GM21576 (cell line): ENCODE measurements around the gene CLK2.
"Not testable (repeated sequence)": the region's sequence is repeated elsewhere in the genome, so short reads cannot be mapped to it uniquely, and the experiment has no call there.

Source experiments
- ATAC-seq: cut with Tn5 transposase; IDR thresholded peaks from one replicate; pipeline ENCODE4 v1.9.1; 2021; ENCODE audit warnings: mild to moderate bottlenecking, moderate library complexity; ENCODE audit not compliant: unreplicated experiment

Gene CLK2

GRCh38 chr1:155297384-155297783 is 24.1 kb upstream of the CLK2 start:
- ATAC-seq: no peak

DNA sequence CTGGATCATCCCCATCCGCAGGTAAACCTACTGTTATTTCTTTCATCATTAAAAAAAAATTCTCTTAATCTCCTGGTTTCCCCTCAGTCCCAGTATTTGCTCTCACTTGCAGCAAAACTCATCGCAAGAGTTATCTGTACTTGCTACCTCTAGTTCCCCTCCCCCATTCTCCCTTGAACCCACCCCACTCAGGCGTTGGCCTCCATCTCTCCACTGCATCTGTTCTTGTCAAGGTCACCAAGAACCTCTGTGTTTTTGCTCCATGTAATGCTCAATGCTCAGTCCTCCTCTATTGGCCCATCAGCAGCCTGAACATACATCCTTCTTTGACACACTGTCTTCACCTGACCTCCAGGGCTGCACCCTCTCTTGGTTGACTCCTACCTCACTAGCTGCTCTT is 23.4 kb upstream of the CLK2 start:
- no peak for ATAC-seq

DNA sequence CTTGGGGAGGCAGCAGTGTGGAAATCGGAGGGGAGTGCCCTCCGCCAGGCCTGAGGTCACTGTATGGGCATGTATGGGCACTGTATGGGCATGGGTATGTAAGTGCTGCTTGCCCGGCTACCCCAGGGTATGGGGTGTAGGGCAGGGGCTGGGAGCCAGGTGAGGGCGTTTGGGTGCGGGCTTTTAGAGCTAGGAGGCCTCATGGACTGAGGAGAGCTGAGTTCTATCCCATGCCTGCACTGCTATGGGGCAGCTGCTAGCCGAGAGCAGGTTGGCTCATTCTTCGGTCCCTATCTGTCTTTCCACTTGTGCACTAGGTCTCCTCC is 22.6 kb upstream of the CLK2 start:
- no peak for ATAC-seq

DNA sequence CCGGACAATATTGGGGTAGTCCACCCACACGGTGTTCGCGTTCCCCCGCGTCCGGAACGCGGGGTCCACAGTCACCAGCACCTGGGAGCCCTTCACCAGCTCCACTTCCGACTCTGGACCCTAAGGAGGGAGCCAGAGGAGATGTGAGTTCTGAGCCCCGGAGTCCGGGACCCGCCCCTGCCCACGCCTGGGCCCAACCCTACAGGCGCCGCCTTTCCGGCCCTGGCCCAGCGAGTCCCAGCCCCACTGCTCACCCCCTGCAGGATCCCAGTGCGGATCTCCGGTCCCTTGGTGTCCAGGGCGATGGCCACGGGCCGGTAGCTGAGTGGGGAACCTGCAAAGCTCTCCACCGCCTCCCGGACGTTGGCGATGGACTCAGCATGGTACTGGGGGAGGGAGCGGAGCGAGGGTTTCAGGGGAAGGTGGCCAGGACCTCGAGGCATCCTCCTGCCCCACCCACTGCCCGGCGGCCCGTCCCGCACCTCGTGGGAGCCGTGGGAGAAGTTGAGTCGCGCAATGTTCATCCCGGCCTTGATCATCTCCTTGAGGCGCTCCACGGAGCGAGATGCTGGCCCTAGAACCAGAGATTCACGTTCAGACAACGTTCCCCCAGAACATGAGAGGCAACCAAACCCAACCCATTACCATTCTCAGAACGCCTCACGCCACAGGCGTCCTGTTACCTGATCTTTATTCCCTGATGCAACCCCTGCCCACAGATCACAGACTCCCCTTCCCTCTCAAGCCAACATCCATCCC is 22.1 kb upstream of the CLK2 start:
- no peak for ATAC-seq

DNA sequence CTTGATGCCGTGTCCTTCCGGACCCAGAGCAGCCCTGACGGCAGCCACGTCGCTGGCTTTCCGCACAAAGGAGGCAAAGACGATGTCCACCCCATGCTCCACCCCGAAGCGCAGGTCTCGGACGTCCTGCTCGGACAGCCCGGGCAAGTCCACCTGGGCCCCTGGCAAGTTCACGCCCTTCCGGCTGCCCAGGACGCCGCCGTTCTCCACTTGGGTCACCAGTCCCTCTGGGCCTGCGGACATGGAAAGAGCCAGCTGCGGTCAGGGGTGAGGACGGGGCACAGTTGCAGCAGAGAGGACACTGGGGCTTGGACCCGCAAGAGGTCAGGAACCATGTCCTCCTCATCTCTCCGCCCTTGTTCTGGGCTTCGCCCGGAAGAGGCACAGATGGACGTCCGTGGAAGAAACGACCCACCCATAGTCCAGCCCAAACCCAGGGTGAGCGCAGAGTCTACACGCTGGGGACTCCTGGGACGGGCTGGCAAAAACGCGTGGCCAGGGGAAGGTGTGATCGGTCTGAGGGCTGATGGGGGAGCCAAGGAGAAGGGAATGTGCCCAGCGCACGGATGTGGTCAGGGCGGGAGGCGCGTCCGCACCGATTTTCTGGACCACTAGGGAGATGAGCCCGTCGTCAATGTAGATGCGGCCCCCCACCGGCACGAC is 21.3 kb upstream of the CLK2 start:
- no peak for ATAC-seq

DNA sequence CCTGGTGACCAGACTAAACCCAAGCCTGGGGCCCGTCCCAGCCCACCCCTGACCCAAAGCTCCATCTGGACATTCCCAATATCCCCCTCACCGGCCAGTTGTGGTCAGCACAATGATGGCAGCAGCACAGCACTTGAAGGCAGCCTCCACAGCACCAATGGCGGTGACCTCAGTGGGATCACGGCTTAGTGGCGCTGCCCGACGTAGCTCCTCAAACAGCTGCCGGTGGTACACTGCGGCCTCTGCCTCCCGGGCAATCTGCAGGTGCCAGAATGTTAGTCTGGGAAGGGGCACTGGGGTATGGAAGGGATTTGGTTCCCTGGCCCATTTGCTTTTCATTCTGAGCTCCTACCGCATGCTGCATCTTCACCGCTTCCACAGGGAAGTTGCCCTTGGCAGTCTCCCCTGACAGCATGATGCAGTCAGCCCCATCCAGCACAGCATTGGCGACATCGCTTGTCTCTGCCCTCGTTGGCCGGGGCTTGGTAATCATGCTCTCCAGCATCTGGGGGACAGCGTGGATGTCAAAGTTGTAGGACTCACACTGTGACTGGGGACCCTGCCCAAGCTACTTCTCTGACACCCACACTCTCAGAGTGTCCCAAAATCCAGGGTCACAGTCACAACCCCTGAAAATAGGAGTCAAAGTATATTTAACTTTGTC is 19.9 kb upstream of the CLK2 start:
- ATAC-seq: no peak

- not testable (repeated sequence) for ATAC-seq
Measured at GRCh38 chr1:155291006-155291405, 17.7 kb upstream of the CLK2 start.

DNA sequence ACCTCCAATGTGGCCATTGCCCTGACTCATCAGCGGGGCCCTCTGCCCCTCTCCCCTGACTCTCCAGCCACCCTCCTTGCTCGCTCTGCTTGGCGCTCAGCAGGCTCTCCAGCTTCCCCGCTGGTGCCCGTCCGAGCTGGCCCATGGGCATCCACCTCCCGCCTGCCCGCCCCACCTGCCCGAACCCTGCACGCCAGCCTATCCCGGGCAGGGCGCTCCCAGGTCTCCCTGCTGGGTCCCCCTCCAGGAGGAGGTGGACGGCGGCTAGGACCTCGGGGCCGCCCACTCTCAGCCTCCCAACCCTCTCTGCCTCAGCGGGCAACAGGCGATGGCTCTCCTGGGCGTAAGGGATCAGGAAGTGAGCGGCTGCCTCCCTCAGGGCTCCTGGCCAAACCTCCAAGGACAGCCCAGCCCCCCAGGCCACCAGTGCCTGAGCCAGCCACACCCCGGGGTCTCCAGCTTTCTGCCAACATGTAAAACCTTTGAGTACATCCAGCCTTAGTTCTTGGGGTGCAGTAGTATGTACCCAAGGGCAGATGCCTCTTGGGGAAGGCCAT is 14.8 kb upstream of the CLK2 start:
- ATAC-seq: no peak

DNA sequence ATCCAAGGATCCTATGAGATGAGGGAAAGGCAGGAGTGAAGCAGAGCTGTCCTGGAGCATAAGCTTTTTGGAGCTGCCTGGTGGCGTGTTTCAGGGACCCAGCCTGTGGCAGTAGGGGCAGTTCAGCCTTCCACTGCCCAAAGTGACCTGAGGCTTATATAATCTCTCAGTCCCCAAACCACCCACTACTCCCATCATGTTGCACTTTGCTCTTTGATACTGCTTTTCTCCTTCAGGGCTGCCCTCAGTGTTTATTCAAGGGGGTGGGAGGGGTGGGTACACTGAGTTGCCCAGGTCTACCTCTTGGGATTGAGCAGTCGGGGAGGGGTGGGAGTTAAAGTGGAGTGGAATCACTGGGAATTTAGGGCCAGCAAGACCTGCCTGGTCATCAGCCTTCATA is 13.2 kb upstream of the CLK2 start:
- no peak for ATAC-seq

- no peak for ATAC-seq
Measured at GRCh38 chr1:155285631-155286044, 12.3 kb upstream of the CLK2 start.

DNA sequence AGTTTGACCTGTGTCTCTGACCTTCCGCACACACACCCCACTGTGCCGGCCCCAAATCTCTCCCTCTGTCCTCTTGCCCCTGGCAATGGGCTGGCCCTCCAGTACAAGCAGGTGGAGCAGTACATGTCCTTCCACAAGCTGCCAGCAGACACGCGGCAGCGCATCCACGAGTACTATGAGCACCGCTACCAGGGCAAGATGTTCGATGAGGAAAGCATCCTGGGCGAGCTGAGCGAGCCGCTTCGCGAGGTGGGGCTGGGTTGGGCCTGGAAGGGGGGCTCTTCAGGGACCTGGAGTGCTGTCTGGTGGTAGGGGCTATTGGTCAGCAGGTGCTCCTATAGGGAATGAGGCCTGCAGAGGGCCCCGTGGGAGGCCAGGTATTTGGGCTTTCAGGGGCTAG is 11.8 kb upstream of the CLK2 start:
- ATAC-seq: no peak

DNA sequence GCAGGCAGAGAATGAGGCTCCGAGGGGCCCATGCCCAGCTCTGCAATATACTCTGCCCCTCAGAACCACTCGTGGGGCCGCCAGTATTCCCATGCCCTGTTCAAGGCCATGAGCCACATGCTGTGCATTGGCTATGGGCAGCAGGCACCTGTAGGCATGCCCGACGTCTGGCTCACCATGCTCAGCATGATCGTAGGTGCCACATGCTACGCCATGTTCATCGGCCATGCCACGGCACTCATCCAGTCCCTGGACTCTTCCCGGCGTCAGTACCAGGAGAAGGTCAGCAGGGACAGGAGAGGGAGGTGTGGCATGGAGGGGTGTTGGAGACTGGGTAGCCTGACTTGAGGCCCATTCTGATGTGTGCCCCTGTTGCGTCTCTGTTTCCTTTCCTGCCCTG is 11.2 kb upstream of the CLK2 start:
- no peak for ATAC-seq

- no peak for ATAC-seq
Measured at GRCh38 chr1:155282488-155283091, 9.3 kb upstream of the CLK2 start.

GRCh38 chr1:155279268-155279667 is 6.0 kb upstream of the CLK2 start:
- no peak for ATAC-seq

DNA sequence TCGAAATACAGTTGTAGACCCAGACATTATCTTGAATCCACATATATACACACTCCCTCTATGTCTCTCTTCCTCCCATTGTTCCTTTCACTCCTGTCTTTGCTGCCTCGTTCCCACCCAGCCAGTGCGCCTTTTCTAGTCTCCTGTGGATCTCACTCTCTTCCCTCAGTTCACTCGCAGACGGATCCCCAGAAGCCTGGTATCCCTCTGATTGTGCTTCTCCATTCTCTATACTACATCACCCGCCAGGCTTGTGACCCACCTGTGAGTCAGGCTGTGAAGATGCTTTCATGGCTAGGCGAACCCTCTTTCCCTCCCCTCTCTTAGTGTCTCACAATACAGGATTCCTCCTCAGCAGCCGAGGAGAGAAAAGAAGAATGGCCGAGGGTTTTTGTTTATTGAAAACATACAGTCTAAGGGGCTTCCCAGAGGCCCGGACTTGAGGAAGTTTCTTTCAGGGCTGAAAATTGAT is 5.4 kb upstream of the CLK2 start:
- no peak for ATAC-seq

GRCh38 chr1:155277902-155278688 is 4.8 kb upstream of the CLK2 start:
- ATAC-seq: no peak

DNA sequence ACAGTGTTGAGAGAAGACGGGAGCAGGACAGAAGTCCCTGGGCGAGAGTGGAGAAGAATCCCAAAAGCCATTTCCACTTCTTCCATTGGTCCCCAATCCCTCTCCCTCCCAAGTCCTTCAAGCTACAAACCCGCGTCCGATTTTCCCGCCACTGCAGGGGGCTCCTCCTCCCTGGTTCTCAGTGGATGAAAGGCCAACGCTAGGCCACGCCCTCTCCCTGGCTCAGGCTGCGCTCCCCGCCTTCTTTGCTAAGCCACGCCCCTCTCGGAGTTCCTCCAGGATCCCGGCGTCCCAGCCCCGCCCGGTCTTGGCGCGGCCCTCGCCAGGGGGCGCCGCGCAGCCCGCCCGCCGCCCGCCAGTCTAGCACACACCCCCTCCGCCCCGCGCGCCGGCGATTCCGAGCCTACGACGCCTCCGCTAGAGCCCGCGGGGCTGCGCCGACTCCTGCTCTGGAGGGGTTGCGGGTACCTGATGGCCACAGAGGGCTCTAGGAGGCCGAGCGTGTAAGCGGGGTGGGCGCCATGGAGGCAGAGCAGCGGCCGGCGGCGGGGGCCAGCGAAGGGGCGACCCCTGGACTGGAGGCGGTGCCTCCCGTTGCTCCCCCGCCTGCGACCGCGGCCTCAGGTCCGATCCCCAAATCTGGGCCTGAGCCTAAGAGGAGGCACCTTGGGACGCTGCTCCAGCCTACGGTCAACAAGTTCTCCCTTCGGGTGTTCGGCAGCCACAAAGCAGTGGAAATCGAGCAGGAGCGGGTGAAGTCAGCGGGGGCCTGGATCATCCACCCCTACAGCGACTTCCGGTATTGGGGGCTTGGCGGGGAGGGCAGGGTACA is 4.0 kb upstream of the CLK2 start, which contains the start of gene HCN3:
Gene HCN3, plus strand, starts transcription at position 394 of the 832 bp plus-strand sequence. Its CDS starts 128 bp downstream, at position 522.
- peak; percentile 60 for ATAC-seq

GRCh38 chr1:155272466-155273342 is 600 bp downstream of the CLK2 start:
- ATAC-seq: peak; percentile 31

DNA sequence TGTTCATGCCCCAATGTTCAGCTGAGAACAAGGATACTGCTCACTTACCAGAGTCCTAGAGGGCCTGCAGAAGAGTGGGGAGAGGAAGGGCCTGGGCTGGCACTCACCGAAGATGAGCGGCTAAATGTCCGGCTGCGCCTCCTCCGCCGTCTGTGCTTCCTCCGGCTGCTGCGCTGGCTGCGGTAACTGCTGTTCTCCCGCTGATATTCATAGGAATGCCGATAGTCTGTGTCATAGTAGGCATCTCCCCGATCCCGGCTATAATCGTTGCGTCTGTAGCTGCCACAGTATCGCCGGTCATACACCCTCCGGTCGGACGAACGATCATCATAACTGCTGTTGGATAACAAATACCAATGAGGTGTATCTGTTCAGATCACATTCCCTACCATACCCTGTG is 3.9 kb downstream of the CLK2 start:
- ATAC-seq: no peak
